ENCODE measurements around the gene RUNX3.

RUNX3 gene

DNA sequence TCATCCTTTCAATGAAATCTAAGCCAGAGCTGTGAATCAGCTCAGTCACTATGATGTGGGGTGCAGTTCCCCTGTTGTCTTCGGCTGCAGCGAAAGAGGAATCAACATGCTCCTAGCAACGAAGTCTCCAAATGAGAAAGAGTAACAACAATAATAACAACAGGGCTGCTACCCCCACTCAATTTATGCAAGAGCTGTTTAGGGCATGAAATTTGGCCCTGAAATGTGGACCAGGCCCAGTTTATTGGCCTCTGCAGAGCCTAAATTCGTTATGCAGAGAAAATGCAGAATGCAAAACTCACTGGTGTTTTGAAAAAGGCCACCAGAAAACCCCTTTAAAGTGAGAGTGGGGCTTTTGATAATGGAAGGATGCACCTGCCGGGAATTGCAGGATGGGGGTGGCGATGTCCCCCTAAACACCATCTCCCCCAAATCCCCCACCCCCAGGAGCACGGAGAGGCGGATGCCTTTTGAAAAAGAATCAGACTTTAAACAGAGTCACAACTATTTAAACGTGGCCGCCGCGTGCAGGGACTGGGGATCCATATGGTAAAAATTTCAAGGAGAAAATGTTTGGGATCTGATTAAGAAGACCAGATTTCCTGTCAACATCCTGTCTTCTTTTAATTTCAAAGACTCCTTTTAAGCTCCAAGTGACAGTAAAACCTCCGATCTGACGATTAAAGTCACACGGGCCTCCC, 1.9 kb downstream of the RUNX3 start:
- no peak for DNase-seq

DNA sequence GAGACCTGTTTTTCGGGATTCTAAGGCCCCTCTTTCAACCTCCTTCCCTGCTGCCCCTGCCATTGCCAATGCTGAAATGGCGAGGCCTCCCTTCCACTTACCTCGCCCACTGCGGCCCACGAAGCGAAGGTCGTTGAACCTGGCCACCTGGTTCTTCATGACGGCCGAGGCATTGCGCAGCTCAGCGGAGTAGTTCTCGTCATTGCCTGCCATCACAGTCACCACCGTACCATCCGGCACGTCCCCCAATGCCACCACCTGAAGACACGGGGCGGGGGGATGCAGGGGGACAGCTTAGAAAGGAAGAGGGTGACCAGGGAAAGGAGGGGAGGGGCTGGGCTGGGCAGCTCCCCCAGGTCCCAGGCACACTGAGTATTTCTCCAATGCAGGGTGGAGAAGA, 2.6 kb downstream of the RUNX3 start:
- DNase-seq: no peak

DNA sequence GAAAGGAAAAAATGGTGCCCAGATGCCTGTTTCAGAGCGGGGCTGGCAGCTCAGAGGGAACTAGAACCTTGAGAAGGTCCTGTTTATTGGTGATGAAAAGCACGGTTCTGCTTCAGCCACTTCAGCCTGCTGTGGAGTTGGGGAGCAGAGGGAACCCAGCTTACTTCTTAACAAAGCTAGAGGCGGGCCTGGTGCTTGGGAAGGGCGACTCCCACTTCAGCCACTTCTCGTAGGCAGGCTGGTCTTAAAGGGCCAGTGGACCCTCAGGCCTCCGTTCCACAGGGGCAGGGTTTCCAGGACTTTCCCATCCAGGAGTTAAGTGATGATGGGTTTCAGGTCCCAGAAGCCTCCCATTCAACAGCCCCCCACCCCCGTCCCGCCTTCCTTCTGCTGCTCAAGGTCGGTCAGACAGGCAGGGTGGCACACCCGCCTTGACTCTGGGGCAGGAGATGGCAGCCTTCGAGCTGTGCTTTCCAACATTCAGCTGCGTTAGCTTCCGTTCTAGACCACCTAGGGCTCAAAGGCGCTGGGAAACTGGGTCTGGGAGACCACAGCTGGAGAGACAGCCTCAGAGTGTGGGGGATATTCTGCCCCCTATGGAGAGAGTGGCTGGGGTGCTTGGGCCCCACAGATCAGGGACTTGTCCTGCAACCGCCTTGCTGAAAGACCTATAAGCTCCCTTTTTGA, 3.4 kb downstream of the RUNX3 start:
- DNase-seq: no peak

DNA sequence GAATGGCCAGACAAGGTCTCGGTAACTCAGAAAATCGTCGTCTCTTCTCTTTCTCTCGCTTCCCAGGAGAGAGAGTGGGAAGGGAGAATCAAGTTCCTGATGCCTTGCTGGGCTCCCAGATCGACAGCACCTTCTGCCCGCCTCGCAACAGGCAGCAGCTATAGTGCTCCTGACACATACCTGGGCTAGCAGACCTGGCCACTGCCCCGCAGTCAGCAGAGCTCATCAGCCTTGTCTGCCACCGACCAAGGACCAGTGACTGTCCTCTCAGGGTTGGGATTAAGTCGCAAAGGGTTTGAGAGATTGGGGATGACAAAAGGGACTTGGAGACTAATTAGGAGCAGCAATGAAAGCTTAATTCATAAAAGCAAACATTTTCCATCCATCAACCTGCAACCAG, 4.1 kb downstream of the RUNX3 start:
- DNase-seq: no peak

DNA sequence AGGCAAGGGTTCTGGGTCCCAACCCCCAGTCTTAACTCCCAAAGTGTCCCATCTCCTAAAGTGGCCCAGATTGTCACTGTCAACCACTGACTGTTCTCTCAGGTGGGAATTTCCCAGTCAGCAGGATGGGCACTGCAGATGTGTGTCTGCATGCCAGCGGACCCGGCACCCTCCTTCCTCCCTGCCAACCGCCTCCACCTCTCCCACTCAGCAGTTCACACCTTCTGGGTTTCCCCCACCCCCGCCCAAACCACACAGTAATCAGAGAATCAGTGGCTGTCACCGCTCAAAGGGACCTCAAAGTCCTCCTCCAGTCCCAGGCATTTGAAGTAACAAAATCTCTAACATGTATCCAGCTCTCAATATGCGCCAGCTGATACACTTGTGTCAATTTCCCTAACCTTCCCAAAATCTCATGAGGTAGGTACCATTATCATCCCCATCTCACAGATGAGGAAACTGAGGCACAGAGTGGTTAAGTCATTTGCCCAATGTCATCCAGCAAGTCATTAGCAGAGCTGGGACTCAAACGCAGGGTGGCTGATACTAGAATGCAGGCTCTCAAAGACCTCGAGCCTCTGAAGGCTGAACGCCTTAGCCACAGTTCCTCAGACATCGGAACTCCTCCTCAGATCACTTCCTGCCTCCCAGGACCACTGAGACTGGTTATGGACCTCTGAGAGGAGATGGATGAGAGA, 4.8 kb downstream of the RUNX3 start:
- no peak for DNase-seq

DNA sequence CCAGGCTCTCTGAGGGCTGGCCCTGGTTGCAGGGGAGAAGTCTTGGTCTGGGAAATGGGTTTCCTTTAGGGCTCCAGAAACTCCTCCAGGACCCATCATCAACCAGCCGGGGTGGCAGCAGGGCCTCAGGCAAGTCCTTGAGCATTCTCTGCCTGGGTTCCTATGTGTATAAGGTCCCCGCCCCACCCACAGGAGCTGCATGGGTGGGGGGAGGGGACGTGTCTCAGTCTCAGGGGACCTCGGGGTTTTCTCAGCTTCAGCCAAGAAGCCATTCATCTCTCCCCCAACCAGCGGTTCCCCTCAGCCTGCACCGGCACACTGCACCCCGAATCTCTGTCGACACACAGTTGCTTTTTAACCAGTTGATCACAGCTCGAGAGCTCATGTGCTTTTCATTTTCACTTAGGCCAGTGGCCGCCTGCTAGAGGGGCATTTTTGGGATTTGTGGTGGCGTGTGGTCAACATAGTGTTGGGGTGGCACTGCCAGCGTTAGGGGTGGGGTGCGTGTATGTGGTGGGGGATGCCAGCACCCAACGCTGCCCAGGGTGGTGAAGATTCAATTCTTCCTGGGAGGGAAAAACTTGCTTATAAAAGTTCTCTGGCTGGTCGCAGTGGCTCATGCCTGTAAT, 6.5 kb downstream of the RUNX3 start:
- no peak for DNase-seq

DNA sequence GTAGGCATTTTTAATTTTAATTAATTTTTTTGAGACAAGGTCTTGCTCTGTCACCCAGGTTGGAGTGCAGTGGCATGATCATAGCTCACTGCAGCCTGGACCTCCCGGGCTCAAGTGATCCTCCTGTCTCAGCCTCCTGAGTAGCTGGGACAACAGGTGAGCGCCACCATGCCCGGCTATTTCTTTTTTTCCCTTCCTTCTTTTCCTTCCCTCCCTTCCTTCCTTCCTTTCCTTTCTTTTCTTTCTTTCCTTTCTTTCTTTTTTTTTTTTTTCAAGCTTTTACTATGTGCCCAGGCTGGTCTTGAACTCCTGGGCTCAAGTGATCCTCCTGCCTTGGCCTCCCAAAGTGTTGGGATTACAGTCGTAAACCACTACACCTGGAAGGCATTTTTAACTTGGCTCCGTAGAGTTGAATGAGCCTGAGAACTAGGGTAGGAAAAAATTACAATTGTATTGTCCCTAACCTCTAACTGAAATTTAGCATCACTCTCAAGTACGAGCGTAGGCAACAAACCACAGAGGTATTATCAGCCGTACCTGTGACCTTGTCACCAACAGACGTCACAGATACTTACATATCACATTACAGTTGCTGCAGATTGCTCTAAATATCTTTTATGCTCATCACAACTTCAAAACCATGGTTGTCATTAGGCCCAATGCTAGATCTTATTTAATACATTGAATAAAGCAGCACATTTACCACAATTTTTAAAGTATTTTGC, 8.0 kb downstream of the RUNX3 start:
- DNase-seq: no peak

DNA sequence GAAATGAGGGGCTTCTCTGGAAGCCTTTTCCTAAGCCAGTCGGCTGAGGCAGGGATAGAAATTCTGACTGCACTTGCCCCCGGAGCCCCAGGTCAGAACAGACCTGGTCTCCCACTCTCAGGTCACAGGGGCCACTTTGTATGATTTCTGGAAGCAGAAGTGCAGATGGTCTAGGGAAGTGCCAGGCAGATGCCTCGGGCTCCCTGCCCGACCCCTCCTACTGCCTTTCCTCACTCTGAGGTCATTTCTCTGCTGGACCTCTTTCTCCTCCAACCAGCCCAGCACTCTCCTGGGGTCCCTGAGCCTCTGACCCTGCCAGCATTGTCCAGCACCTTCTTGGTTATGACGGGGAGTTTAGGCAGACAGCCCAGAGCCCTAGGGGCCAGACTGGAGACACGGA, 8.7 kb downstream of the RUNX3 start:
- DNase-seq: no peak

DNA sequence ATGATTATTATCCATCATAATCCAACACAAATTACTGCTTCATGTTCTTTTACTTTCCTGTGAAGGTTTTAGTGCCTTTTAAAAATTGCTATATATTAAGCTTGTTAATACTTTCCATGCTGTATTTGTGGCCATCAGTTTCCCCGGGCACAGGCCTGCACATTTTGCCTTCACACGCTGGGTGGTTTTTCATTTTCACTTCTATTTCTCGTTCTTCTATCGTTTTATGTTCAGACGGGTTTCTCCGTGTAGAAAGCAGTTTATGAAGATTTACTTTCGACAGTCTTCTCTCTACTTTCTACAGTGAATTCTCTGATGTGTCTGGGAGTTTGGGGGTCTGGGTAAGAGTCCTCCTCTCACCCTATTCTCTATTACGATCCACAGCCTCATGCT, 9.5 kb downstream of the RUNX3 start:
- DNase-seq: no peak

DNA sequence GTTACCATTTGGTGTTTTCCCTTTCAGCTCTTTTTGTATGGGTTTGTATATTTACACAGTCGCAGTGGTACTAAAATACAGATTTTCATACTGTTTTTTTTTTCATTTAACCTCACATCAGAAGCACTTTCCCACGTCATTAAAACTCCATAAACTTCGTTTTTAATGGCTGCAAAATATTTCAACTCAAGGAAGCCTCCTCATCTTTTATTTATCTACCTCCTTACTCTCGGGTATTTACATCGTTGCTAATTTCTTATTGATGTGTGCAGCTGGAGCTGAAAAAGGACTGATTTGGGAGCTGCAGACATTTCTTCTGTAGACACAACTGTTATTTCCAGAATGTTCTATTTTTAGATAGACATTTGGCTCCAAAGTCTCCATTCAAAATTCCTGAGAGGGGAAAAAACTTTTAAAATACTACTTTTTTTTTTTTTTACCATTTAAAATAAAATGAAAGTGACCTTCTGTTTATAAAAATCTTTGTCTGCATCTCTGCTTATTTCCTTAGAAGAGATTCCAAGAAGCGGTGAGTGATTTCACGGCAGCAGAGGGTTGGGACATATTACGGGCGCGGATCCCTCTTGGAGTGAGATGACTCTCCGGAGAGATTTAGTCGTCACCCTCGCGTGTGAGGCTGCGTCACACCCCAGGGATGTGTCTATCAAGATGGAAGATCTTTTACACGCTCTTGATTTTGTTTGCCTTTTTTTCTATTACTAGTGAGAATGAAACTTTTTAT, 10.1 kb downstream of the RUNX3 start:
- DNase-seq: no peak

DNA sequence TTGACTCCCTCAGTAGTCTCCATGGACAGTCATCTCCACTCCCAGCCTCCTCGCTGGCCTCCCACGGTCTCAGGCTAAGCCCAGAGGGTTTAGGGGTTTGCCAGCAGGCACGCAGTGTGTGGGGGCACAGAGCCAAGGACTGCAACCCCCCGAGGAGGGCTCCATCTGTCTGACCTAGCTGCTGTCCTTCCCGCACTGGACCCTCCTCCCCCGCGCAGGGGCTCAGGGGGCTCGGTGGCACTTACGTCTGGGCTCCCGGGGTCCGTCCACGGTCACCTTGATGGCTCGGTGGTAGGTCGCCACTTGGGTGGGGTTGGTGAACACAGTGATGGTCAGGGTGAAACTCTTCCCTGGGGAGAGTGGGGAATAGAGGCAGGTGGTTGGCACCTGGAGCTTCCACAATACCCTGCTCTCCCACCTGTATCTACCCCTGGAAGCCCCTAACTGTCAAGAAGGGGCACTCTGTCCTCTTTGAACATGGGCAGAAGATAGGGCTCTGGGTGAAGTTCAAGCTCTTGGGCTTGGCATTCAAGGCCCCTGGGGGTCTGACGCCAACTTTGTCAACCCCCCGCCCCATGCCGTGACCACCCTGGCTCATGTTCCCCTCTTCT, 11.0 kb downstream of the RUNX3 start:
- no peak for DNase-seq

DNA sequence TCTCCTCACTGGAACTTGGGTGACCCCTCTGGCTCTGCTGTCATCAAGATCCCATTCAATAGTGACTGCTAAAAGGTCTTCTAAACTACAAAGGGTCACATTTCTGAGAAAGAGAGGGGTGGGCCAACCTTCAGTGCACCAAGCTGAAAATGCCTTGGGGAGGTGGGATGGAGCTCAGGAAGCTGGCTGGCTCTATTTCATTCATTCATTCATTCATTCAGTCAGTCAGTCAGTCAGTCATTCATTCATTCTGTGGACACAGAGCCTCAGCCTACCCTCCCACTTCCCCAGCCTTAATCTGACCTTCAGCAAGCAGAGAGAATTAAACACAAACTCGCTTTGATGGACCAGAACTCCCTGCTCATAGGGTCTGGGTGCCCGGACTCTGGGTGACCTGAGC, 11.7 kb downstream of the RUNX3 start:
- DNase-seq: no peak

DNA sequence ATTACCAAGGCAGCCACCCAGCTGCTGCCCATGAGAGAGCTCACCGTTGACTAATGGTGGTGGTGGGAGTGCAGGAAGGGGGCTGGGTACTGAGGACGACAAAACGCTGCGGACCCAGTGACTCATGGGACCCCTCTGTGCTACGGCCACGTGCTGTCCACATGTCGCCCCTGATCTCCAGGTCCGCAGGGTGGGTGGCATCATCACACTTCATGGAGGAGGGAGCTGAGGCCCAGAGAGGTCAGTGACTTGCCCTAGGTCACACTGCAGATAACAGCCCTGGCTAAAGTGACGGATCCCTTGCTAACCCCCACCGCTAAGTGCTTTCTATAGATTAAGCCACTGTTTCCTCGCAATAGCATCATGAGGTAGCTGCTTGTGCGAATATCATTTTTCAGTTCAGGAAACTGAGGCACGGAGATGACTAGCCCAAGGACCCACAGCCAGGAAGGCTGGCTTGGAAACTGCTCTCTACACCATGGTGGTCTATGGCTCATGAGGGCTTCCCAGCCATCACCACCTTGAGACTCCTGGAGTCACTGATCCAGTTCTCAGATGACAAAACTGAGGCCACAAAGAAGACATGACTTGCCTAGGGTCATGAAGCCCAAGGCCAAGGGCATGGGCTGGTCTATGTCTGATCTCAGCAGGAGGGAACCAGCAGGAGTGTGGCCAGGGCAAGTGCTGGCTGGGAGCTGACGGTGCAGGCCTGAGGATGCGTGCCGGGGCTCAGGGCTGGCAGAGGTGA, 12.6 kb downstream of the RUNX3 start:
- no peak for DNase-seq

DNA sequence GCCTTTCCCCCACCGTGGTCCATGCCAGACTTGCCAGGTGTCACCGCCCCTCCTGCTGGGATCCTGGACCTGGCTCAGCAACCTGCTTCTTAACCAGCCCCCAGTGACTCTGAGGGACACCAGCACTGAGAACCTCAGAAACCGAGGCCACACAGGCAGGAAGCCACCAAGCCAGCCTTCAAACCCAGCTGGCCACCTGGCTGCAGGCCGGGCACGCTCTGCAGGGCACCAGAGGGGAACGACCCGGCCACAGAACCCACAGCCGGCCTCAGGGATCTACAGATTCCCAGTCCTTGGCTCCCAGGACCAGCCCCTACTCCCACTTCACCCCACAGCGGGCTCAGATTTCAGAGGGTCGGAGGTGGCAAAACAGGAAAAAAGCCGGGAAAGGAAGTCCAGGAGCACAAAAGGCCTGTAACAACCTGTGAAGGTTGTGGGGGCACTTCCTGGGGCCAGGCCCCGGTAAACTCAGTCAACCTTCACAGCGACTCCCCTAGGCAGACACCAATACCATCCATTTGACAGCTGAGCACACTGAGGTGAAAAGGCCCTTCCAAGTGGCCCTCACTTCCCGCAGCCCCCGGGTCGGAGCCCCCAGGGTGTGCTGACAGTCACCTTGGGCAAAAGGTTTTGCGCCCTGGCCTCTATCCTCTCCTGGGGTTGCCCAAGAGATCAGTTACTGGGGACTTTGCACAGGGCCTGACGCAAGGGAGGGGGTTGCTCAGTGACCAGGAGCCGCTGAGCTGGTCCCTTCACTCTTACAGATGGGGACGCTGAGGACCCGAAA, 14.1 kb downstream of the RUNX3 start:
- DNase-seq: no peak

DNA sequence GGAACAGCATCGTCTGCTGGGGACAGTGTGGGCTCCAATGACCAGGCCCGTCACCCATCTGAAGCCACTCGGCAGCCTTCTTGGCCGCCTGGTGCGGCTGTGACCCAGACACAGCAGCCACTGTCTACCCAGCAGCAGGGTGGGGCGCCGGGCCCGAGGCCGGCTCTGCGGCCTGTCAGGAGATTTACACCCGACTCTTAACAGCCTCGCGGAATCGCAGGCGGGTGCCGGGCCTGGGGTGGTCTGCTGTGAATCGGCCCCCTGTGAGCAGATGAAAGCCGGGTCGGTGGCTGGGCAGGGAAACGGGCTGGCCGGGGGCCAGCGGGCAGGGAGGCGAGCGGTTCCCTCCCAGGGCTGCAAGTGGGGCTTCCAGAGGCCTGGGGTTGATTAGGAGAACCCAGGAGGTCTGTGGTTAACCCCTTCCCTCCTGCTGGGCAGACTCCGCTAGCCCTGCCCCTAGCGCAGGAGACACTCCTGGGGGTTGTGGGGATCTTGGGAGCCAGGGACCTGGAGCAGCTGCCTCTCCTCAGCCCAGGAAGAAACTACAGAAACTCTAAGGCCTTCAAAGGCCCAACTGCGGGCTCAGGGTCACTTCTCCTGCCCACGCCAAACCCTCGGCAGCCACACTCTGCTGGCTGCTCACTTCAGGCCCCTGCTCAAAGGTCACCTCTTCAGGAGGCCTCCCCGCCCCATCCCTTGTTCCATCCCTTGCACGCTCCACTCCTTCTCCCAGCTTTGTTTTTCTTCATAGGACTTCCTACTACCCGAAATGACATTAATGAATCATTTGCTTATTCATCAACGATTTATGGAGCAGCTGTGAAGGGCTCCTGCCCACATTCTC, 15.6 kb downstream of the RUNX3 start:
- no peak for DNase-seq

DNA sequence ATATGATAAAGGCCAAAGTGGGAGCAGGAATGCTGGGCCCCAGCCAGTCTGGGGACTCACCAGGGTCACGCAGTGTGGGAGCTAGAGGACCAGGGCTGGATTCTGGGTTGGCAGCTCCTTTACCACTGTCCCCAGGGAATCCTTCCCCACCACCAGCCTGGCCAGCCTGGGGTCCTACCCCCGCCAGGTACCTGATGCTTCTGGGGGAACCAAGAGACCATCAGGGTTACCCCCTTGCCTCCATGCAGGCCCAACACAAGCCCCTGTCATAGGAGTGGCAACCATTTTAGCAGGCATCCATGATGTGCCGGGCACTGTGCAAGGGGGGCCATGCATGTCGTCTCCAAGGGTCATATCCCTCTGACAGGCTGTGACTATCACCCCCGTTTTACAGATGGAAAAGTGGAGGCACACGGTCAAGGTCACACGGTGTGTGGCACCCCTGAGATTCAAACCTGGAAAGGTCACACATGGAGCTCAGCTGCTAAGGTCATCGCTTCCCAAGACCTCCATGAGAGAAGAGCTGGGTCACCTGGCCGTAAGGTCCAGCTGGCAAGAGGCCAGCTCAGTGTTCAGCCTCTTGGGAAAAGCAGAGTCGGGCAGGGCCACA, 16.4 kb downstream of the RUNX3 start:
- no peak for DNase-seq

DNA sequence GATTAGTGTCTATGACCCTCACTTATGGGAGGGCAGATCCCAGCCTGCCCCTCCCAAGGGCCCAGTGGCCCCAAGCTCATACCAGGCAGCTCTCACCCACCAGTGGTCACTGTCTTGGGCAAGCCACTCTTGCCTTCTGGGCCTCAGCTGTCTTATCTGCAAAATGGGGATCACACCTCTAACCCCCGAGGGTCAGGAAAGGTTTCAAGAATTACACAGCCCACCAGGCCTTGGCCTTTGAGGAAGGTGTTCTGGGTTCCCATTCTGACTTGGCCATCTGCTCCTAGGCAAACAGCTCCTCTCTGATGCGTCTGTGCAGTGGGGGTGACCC, 16.8 kb downstream of the RUNX3 start:
- no peak for DNase-seq

DNA sequence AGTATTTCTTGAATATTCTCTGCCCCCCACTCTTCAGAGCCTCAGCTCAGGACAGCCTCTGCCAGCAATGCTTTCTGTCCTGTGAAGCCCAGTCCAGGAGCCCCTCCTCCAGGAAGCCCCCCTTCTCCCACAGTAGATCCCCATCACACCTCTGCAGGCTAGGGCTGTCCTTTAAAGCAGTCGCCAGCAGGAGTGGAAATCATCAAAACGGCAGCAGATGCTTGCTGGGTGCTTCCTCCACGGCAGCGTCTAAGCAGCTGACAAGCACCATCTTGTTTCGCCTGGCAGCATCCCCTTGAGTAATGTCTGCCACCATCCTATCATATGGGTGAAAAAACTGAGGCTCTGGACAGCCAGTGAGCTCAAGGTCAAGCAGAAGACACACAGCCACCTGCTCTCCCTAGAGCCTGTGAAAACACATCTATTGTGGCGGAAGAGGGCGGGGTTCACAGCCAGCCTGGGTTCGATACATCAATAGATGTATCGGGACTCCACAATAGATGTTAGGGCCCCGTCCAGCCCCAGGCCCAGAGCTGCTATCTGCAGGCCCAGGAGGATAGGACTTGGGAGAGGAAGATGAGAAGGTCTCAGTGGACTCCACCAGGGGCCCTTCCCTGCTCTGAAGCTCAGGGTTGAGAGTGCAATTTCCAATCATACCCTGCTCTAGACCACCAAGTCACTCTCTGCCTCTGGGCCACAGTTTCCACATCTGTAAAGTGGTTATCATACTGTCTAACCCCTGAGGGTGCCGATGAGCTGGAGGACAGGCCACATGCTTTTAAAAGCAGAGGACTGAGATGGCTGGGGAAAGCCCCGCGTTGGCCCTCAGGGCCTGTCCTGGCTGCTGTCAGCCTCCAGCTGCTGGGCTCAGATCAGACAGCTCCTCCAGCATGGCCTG, 17.5 kb downstream of the RUNX3 start:
- DNase-seq: no peak

Data from DMS153 (cell line).